Smooth muscle cell (in vitro differentiated cells): ENCODE data around the gene UBE2J1. TPM values are rescaled to one million over a fixed set of nuclear protein-coding genes. Genes with fewer than 3 reads are reported as not detected.
A peak's percentile ranks its signal among the peaks of the same experiment; 100 is the strongest.

ENCODE experiments used
- DNase-seq: peaks from one replicate; lab custom pipeline; 2025; ENCODE audit not compliant: unreplicated experiment; lab: John Stamatoyannopoulos, UW
- H2AFZ ChIP-seq: fragments of 200-600 bp; sonication (generic); 2 replicates; pipeline ENCODE4 v1.6.0; 2016; ENCODE audit warnings: antibody characterized with exemption, low read depth, mild to moderate bottlenecking
- H3F3A ChIP-seq: fragments of 200-600 bp; sonication (generic); 2 replicates; pipeline ENCODE4 v1.6.0; 2017; ENCODE audit warnings: antibody characterized with exemption, low read depth
- H3K27ac ChIP-seq: fragments of 200-600 bp; sonication (generic); 2 replicates; pipeline ENCODE4 v1.5.1; 2016; ENCODE audit warnings: low read depth, mild to moderate bottlenecking
- H3K27me3 ChIP-seq: fragments of 200-600 bp; sonication (generic); 2 replicates; pipeline ENCODE4 v1.6.1; 2016; ENCODE audit warnings: low read depth, mild to moderate bottlenecking
- H3K36me3 ChIP-seq: fragments of 200-600 bp; sonication (generic); 2 replicates; pipeline ENCODE4 v1.5.1; 2016; ENCODE audit warnings: low read depth
- H3K4me1 ChIP-seq: fragments of 200-600 bp; sonication (generic); 2 replicates; pipeline ENCODE4 v1.5.1; 2016; ENCODE audit warnings: low read depth
- H3K4me2 ChIP-seq: fragments of 200-600 bp; sonication (generic); 2 replicates; pipeline ENCODE4 v1.6.0; 2016; ENCODE audit warnings: mild to moderate bottlenecking
- H3K4me3 ChIP-seq: fragments of 200-600 bp; sonication (generic); 2 replicates; pipeline ENCODE4 v1.5.1; 2016; ENCODE audit warnings: mild to moderate bottlenecking
- H3K79me2 ChIP-seq: fragments of 200-600 bp; sonication (generic); 2 replicates; pipeline ENCODE4 v1.6.0; 2016; ENCODE audit warnings: low read depth, mild to moderate bottlenecking
- H3K9ac ChIP-seq: fragments of 200-600 bp; sonication (generic); 2 replicates; pipeline ENCODE4 v1.6.0; 2016; ENCODE audit warnings: low read depth
- H3K9me3 ChIP-seq: fragments of 200-600 bp; sonication (generic); replicated peaks from 2 replicates; pipeline ENCODE4 v1.5.1; 2016; ENCODE audit warnings: low read depth
- H4K20me1 ChIP-seq: fragments of 200-600 bp; sonication (generic); 2 replicates; pipeline ENCODE4 v1.6.0; 2016; ENCODE audit warnings: low read depth
- CTCF ChIP-seq: fragments of 200-600 bp; sonication (generic); IDR thresholded peaks from 2 replicates; pipeline ENCODE4 v1.5.1; 2017; ENCODE audit warnings: borderline replicate concordance, mild to moderate bottlenecking, antibody characterized with exemption; ENCODE audit not compliant: insufficient read depth, poor library complexity, severe bottlenecking
- WGBS: methylation state at CpG from one replicate; pipeline ENCODE4 v1.1.7; 2016; ENCODE audit warnings: low lambda C conversion rate; 5-methylcytosine and 5-hydroxymethylcytosine counted together
- polyA plus RNA-seq: library from polyadenylated mRNA; unstranded; fragments of >200 nt; fragmentation: Nextera tagmentation; extraction: Ambion mirVana; gene quantifications from 2 replicates; pipeline ENCODE4 v1.2.1, GENCODE V29; 2016
- total RNA-seq: library from RNA; depleted of rRNA; stranded (reverse); fragments of >200 nt; gene quantifications from 2 replicates; pipeline ENCODE4 v1.2.3, GENCODE V29; 2014

The UBE2J1 gene
- total and polyA plus RNA-seq, 2 experiments from 2014 or later, result 65.7 to 130 TPM

GRCh38 chr6:89347825-89348224 is 4.7 kb downstream of the UBE2J1 start:
- H3K4me1 ChIP-seq, result peaks cover 32% of the 10 kb centered on the region

DNA sequence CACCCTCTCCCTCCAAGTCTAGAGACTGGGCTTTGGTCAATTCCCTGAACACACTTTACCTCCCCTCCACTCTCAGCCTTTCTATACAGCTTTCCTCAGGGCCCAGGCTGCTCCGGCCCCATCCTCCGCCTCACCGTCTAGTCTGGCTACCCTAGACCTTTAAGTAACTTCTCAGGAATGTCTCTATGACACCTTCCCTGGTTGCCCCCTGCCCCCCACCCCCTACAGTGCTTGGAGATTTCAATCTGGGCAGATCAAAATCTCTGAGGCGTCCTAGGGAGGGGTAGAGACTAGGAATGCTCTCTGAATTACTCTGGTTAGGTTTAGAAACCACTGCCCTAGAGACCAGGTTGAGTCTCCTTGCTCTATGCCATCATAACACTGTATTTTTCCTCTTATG is 6.1 kb downstream of the UBE2J1 start:
- Histone ChIP-seq H3K79me2 (peaks cover 100% of the 10 kb centered on the region), H3K27ac (peak overlapping the region; percentile 99), H2AFZ (no peak overlapping the region), H3K4me2 (peak overlapping the region; percentile 90), H3K9me3 (no peaks in the 10 kb centered on the region), H3F3A (no peaks in the 10 kb centered on the region), H4K20me1 (peaks cover 100% of the 10 kb centered on the region), H3K4me3 (no peak overlapping the region), H3K27me3 (no peaks in the 10 kb centered on the region), H3K4me1 (peaks cover 32% of the 10 kb centered on the region), H3K9ac (no peak overlapping the region), H3K36me3 (peaks cover 8% of the 10 kb centered on the region)
- TF ChIP-seq CTCF, result no peak
- 39% methylated on average over 4 of the region's 4 CpGs for WGBS
- no peak for DNase-seq

More at GRCh38 chr6:89347825-89348224, 4.7 kb downstream of the UBE2J1 start:
- DNase-seq, result no peak
- no peak overlapping the region for H2AFZ ChIP-seq
- no peaks in the 10 kb centered on the region for H3F3A ChIP-seq
- H3K27me3 ChIP-seq, result no peaks in the 10 kb centered on the region
- TF ChIP-seq CTCF, result no peak
- no peaks in the 10 kb centered on the region for H3K9me3 ChIP-seq
- 44% methylated on average over 2 of the region's 2 CpGs for WGBS
- peak overlapping the region; percentile 90 for H3K4me2 ChIP-seq
- peak overlapping the region; percentile 99 for H3K27ac ChIP-seq
- H3K36me3 ChIP-seq, result no peaks in the 10 kb centered on the region
- H3K4me3 ChIP-seq, result no peak overlapping the region
- H3K9ac ChIP-seq, result peak overlapping the region; percentile 32
- H3K79me2 ChIP-seq, result peaks cover 97% of the 10 kb centered on the region
- peaks cover 93% of the 10 kb centered on the region for H4K20me1 ChIP-seq

- Histone ChIP-seq H3K4me2 (no peak overlapping the region), H4K20me1 (peaks cover 90% of the 10 kb centered on the region), H3K4me1 (no peaks in the 10 kb centered on the region), H3K9ac (no peak overlapping the region), H3K9me3 (no peaks in the 10 kb centered on the region), H3F3A (no peaks in the 10 kb centered on the region), H3K27me3 (no peaks in the 10 kb centered on the region), H3K27ac (no peak overlapping the region), H3K4me3 (no peak overlapping the region), H2AFZ (no peak overlapping the region), H3K36me3 (peaks cover 30% of the 10 kb centered on the region), H3K79me2 (peaks cover 58% of the 10 kb centered on the region)
- no peak for DNase-seq
- WGBS, result 94% methylated on average over 2 of the region's 2 CpGs
- no peak for TF ChIP-seq CTCF
These were observed 13.0 kb downstream of the UBE2J1 start for GRCh38 chr6:89339565-89339964.

GRCh38 chr6:89335164-89335563 is 17.4 kb downstream of the UBE2J1 start:
- Histone ChIP-seq H3K9me3 (no peaks in the 10 kb centered on the region), H3K36me3 (peaks cover 21% of the 10 kb centered on the region), H3K4me2 (no peak overlapping the region), H4K20me1 (peaks cover 89% of the 10 kb centered on the region), H3K4me3 (no peak overlapping the region), H3K79me2 (peaks cover 28% of the 10 kb centered on the region), H3F3A (no peaks in the 10 kb centered on the region), H3K27me3 (no peaks in the 10 kb centered on the region), H2AFZ (no peak overlapping the region), H3K9ac (no peak overlapping the region), H3K27ac (no peak overlapping the region), H3K4me1 (no peaks in the 10 kb centered on the region)
- WGBS, result 98% methylated on average over 3 of the region's 3 CpGs
- TF ChIP-seq CTCF, result no peak
- DNase-seq, result no peak
